Kidney capillary endothelial cell (primary cell): ENCODE measurements around the gene BRPF1.
"Not testable (repeated sequence)": the region's sequence is repeated elsewhere in the genome, so short reads cannot be mapped to it uniquely, and the experiment has no call there.

Source experiments
- DNase-seq: peaks from one replicate; pipeline ENCODE4 v3.0.0-alpha.2; 2018; ENCODE audit warnings: low spot score

BRPF1 gene

DNA sequence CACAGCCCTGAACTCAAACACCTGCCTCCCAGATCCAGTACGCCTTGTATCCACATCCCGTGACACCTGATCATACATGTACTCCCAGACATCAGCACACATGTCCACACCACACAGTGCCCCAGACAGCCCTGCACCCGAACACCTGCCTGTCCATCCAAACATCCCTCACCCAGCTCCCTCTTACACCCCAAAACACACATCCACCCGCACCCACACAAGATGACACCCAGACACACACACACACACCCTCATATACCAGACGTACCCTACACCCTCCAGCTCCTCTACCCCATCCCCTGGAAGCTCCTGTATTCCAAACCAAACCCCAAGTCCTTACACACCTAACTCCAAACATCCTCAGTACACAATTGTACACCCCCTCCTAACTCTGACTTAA lies 37.5 kb downstream of the BRPF1 start:
- no peak for DNase-seq

DNA sequence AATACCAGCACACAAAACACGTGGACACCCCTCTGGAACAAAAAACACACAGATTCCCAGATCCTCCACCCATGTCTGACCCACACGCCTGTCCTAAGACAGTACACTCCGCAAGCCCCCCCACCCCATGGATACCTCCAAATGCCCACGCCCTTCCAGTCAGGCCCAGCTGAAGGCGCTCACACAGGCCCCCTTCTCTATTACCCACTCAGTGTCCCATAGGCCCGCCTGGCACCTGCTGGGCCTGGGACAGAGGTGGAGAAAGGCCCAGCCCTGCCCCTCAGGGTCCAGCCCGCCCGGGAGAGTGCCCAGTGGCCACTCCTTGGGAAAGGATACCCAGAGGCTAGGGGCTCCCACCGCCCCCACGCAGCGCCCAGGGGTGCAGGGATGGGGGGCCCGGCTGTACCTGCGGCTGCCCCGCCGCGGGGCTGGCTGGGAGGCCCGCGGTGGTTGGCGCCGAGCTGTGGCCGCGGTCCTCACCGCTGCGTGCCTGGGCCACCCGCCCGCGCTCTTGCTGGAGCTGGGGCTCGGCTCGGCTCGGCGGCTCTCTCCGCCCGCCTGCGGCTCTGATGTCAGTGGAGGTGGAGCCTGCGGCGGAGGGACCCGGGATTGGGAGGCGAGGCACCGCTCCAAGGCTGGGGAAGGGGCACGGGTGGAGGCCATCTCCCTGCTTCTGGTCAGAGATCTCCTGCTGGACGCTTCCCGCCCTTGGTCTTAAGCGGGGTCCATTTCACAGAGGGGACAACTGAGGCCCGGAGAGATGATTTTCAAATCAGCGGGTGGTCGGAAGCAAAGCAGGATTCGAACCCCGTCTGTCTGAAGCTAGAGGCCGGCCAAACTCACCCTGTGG lies 38.1 kb downstream of the BRPF1 start, which contains the start of gene CAMK1:
TSS of gene CAMK1 (minus strand) at position 522 of the 850 bp plus-strand sequence. CDS start 2,198 bp downstream, outside the sequence.
- DNase-seq, result peak; percentile 56

- no peak for DNase-seq
These were observed 38.8 kb downstream of the BRPF1 start for GRCh38 chr3:9770276-9770812.

GRCh38 chr3:9771007-9771406 lies 39.5 kb downstream of the BRPF1 start:
- DNase-seq, result not testable (repeated sequence)

GRCh38 chr3:9776896-9777693 lies 45.6 kb downstream of the BRPF1 start:
- no peak for DNase-seq

GRCh38 chr3:9777694-9778021 lies 46.1 kb downstream of the BRPF1 start:
- no peak for DNase-seq

GRCh38 chr3:9778143-9779074 lies 46.9 kb downstream of the BRPF1 start:
- no peak for DNase-seq

GRCh38 chr3:9779075-9779593 lies 47.6 kb downstream of the BRPF1 start:
- DNase-seq, result no peak

GRCh38 chr3:9779721-9780457 lies 48.4 kb downstream of the BRPF1 start:
- no peak for DNase-seq

- no peak for DNase-seq
These were observed 48.9 kb downstream of the BRPF1 start for GRCh38 chr3:9780458-9780812.

- DNase-seq, result no peak
These were observed 49.4 kb downstream of the BRPF1 start for GRCh38 chr3:9780910-9781309.

GRCh38 chr3:9781551-9781950 lies 50.0 kb downstream of the BRPF1 start:
- DNase-seq, result no peak

GRCh38 chr3:9781978-9782603 lies 50.6 kb downstream of the BRPF1 start:
- no peak for DNase-seq

DNA sequence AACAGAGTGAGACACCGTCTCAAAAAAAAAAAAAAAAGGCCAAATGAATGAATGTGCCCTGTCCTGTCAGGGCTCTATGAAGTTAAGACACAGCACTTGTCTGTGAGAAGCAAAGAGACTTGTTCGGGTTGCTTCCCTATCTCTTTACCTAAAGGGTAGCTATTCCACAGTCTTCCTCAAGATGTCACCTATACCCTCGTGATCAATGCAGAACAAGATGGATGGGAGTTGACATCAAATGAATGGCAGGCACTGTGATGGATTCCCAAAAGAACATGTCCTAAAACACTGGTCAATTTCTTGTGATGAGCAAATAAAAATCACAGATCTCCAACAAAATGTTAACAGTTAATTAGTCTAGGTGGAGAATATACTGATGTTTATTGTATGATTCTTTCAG lies 51.2 kb downstream of the BRPF1 start:
- no peak for DNase-seq

DNA sequence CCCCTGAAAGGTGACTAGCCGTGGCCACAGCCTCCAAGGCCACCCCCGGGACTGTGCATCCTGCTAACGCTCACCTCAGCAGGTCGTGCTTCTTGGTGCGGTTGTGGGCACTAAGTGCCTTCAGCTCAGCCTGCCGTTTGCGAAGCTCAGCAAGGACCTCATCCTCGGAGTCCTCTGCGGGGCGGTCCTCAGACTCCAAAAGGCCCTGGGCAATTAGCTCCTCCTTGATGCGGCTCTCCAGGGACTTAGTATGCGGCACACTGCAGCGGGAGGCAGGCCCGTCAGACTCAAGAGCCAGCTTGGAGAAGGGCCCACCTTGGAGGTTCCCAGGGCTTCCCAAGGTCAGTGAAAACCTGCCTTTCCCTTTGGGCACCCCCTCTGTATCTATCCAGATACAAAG lies 52.4 kb downstream of the BRPF1 start:
- no peak for DNase-seq

DNA sequence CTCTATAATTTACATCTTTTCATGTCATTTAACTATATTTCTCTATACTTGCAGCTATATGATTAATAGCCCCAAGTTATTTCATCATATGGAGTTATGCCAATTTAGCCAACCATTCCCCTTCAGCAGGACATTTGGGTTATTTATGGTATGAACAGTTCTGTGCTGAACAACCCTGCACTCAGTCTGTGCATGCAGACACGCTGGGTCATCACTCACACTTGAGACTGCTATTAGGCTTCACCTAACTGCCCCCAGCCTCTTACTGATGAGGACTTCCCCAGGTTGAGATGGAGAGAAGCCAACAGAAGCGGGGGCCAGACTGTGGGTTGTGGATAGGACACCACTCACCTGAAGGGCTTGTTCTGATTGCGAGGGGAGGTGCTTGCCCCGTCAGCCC lies 53.4 kb downstream of the BRPF1 start:
- no peak for DNase-seq

DNA sequence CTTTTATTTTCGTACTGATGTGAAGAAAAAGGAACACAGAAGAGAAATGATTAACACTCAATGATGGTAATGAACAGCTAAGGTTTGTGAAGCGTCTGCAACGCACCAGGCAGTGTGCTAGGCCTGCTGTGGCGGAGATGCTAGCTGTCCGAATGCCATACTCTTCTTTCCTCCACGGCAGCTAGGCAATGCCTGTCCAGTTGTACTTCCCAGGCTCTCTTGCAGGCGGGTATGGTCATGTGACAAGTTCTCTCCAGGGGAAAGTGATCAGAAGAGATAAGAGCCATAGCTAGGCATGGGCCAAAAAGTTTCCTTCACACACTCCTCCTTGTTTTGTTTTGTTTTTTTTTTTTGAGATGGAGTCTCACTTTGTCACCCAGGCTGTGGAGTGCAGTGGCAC lies 54.1 kb downstream of the BRPF1 start:
- DNase-seq, result no peak

DNA sequence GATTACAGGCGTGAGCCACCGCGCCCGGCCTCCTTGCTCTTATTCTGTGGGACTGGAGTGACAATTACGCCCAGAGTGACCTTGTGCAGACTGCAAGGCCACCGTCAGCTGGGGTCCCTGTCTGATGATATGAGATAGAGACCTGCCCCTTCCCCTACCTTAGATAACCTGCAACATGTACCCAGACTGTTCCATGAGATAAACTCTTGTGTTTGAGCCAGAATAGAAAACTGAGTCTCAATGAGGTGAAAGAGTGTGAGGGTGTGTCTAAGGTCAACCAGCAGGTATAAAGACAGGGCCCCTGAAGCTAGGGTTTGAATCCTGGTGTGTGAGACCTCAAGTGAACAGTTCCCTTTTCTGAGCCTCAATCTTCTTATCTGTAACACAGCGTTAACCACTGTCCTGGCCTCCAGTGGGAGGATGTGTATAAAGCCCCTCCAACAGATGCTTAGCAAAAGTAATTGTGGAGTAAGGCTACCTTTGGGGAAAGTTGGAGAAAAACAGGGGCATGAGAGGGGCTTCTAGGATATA lies 54.7 kb downstream of the BRPF1 start:
- DNase-seq, result no peak

GRCh38 chr3:9786825-9787669 lies 55.5 kb downstream of the BRPF1 start:
- DNase-seq, result no peak
